Measurements from ENCODE around the gene RFX4. TPM values are rescaled to one million over a fixed set of nuclear protein-coding genes. Genes with fewer than 3 reads are reported as not detected.

Gene RFX4
- total and polyA plus RNA-seq, 2 of the 8 experiments (the other 6 are each of a cell fraction or from before 2014, with no cell fraction given) = 0.06 TPM; not detected in 1

- H3K18ac ChIP-seq (ENCODE audit: extremely low read depth, low read length) = no peak overlapping the region
- no peak overlapping the region for H3K14ac ChIP-seq (ENCODE audit: insufficient read length)
- no peak overlapping the region for H2AFZ ChIP-seq (ENCODE audit: low read length)
- H2BK20ac ChIP-seq (ENCODE audit: low read length) = no peak overlapping the region
- no peaks in the 10 kb centered on the region for H3K79me1 ChIP-seq (ENCODE audit: low read depth, low read length)
- POLR2A ChIA-PET (ENCODE audit: partially characterized antibody) = no interaction called here
- no peaks in the 10 kb centered on the region for H3K36me3 ChIP-seq (ENCODE audit: control insufficient read depth in 2 of 4, insufficient read depth in 4 of 4, low read length in 3 of 4)
- 88% methylated on average over 7 of the region's 7 CpGs; no CpG with 5 or more reads in 1 of the 2 experiments for WGBS, 2 experiments (ENCODE audit: extremely low coverage in 1 of 2, insufficient coverage in 1 of 2, insufficient read length in 1 of 2, insufficient replicate concordance in 2 of 2, low coverage in 1 of 2, low lambda C conversion rate in 2 of 2, missing lambda C conversion rate in 1 of 2)
- CTCF ChIA-PET (ENCODE audit: partially characterized antibody) = no interaction called here
- no peaks in the 10 kb centered on the region for H3K27me3 ChIP-seq (replicated peaks in 1 of 4; ENCODE audit: control insufficient read depth in 3 of 4, extremely low read depth in 1 of 4, insufficient read depth in 3 of 4, low read length in 3 of 4)
- H3K23ac ChIP-seq (ENCODE audit: insufficient read length) = no peak overlapping the region
- no peaks in the 10 kb centered on the region for H3K23me2 ChIP-seq (ENCODE audit: low read depth, low read length)
- no peak overlapping the region for H3K27ac ChIP-seq (ENCODE audit: low read depth, low read length)
- H3K9me3 ChIP-seq (ENCODE audit: insufficient read depth in 2 of 2, low read depth in 1 of 2, low read length in 1 of 2) = no peaks in the 10 kb centered on the region
- no peaks in the 10 kb centered on the region for H4K20me1 ChIP-seq (replicated peaks in 1 of 2; ENCODE audit: control insufficient read depth in 1 of 2, insufficient read depth in 2 of 2, low read length in 2 of 2)
- no peak overlapping the region for H3K56ac ChIP-seq (replicated peaks; ENCODE audit: insufficient read length, low read depth, low read length)
- FAIRE-seq (no peak), DNase-seq (ENCODE audit: low read depth in 1 of 2, low spot score in 2 of 2) (no peak)
- no peak overlapping the region for H2BK120ac ChIP-seq (replicated peaks; ENCODE audit: low read depth, low read length)
- H4K5ac ChIP-seq (ENCODE audit: insufficient read length, low read depth, low read length) = no peak overlapping the region
- no peak overlapping the region for H2BK15ac ChIP-seq (ENCODE audit: low read length)
- no peak overlapping the region for H3K4me3 ChIP-seq (ENCODE audit: extremely low read depth in 1 of 4, insufficient read depth in 2 of 4, low read depth in 3 of 4, low read length in 4 of 4)
- no peak overlapping the region for H2BK12ac ChIP-seq (ENCODE audit: low read depth, low read length)
- H3K4me2 ChIP-seq (ENCODE audit: insufficient read depth in 1 of 2, low read depth in 2 of 2, low read length in 2 of 2) = no peak overlapping the region
- no peak overlapping the region for H3K9ac ChIP-seq (replicated peaks in 1 of 4; ENCODE audit: extremely low read depth in 1 of 4, low read depth in 3 of 4, low read length in 3 of 4)
- H4K91ac ChIP-seq (replicated peaks; ENCODE audit: insufficient read length, low read length) = no peak overlapping the region
- H4K8ac ChIP-seq (ENCODE audit: extremely low read depth, insufficient read depth, low read length) = no peak overlapping the region
- no peaks in the 10 kb centered on the region for H3K4me1 ChIP-seq (replicated peaks in 1 of 4; ENCODE audit: control insufficient read depth in 3 of 4, insufficient read depth in 4 of 4, low read length in 3 of 4)
- H3K79me2 ChIP-seq (ENCODE audit: control insufficient read depth in 1 of 2, insufficient read depth in 2 of 2, low read length in 2 of 2) = no peaks in the 10 kb centered on the region
- no peak overlapping the region for H3K4ac ChIP-seq (replicated peaks; ENCODE audit: insufficient read length, low read depth, low read length)
- no peak overlapping the region for H2BK5ac ChIP-seq (ENCODE audit: low read depth, low read length)
- no peak overlapping the region for H2AK5ac ChIP-seq (ENCODE audit: low read depth, low read length)
- TF ChIP-seq TBP (IDR thresholded peaks at IDR 0.05; ENCODE audit: low read depth, low read length) (no peak), TCF12 (IDR thresholded peaks at IDR 0.05; ENCODE audit: low read depth, low read length) (no peak), ATF2 (IDR thresholded peaks at IDR 0.05; ENCODE audit: low read length) (no peak), CEBPB (IDR thresholded peaks at IDR 0.05; ENCODE audit: low read depth, low read length) (no peak), EGR1 (IDR thresholded peaks at IDR 0.05; ENCODE audit: borderline replicate concordance, low read depth, low read length) (no peak), RXRA (IDR thresholded peaks at IDR 0.05; ENCODE audit: insufficient read depth, low read depth, low read length) (no peak), MAFK (IDR thresholded peaks at IDR 0.05; ENCODE audit: low read depth, low read length) (no peak), RNF2 (IDR thresholded peaks at IDR 0.05; ENCODE audit: borderline replicate concordance, low read depth, low read length, missing control alignments, poor library complexity, severe bottlenecking) (no peak), SUZ12 (IDR thresholded peaks at IDR 0.05; ENCODE audit: low read length) (no peak), CREB1 (IDR thresholded peaks at IDR 0.05) (no peak), BRCA1 (IDR thresholded peaks at IDR 0.05; ENCODE audit: low read depth, low read length) (no peak)
These were observed 50.1 kb downstream of the RFX4 start for GRCh38 chr12:106632797-106633450.
